ENCODE measurements around the gene AGPAT2.

GRCh38 chr9:136645903-136646754 lies 41.1 kb downstream of the AGPAT2 start:
- TF ChIP-seq CTCF (IDR thresholded peaks at IDR 0.05; ENCODE audit: low read depth, low read length) (no peak), EZH2phosphoT487 (IDR thresholded peaks at IDR 0.05; ENCODE audit: low read depth) (no peak)
